BJ (cell line): ENCODE data around the gene MATN1. TPM values are rescaled to one million over a fixed set of nuclear protein-coding genes. Genes with fewer than 3 reads are reported as not detected.

Source experiments
- CTCF ChIA-PET: fragments of 350-600 bp; formaldehyde crosslinking; extraction: SDS; loops from one replicate; lab custom pipeline; 2021; ENCODE audit warnings: antibody characterized with exemption, inconsistent platforms; lab: Yijun Ruan, JAX
- POLR2A ChIA-PET: fragments of 300-600 bp; sonication (Branson Sonifier 250); formaldehyde crosslinking; extraction: SDS; loops from one replicate; lab custom pipeline; 2021; ENCODE audit warnings: antibody characterized with exemption; lab: Charles Lee
- DNase-seq: peaks from one replicate; pipeline ENCODE4 v3.0.0-alpha.2; 2011; ENCODE audit warnings: low read depth
- H3K27me3 ChIP-seq: 2 replicates; pipeline ENCODE4 v1.6.0; 2011; ENCODE audit warnings: low read length; ENCODE audit not compliant: control insufficient read depth, insufficient read depth
- H3K36me3 ChIP-seq: 2 replicates; pipeline ENCODE4 v1.5.1; 2011; ENCODE audit warnings: low read length; ENCODE audit not compliant: control insufficient read depth, insufficient read depth
- H3K4me3 ChIP-seq: 2 replicates; pipeline ENCODE4 v1.5.1; 2011; ENCODE audit warnings: low read depth, mild to moderate bottlenecking, control low read depth, low read length
- CTCF ChIP-seq: IDR thresholded peaks from 2 replicates; pipeline ENCODE4 v1.5.1; 2011; ENCODE audit warnings: low read depth, mild to moderate bottlenecking, control low read depth, inconsistent platforms, low read length, moderate library complexity; ENCODE audit not compliant: insufficient read depth
- polyA plus RNA-seq: library from polyadenylated mRNA; depleted of rRNA; stranded (reverse); fragments of >200 nt; gene quantifications from 2 replicates; pipeline ENCODE4 v1.2.3, GENCODE V29; 2011

MATN1 gene
- polyA plus RNA-seq, 1 experiment, result 0.13 TPM

DNA sequence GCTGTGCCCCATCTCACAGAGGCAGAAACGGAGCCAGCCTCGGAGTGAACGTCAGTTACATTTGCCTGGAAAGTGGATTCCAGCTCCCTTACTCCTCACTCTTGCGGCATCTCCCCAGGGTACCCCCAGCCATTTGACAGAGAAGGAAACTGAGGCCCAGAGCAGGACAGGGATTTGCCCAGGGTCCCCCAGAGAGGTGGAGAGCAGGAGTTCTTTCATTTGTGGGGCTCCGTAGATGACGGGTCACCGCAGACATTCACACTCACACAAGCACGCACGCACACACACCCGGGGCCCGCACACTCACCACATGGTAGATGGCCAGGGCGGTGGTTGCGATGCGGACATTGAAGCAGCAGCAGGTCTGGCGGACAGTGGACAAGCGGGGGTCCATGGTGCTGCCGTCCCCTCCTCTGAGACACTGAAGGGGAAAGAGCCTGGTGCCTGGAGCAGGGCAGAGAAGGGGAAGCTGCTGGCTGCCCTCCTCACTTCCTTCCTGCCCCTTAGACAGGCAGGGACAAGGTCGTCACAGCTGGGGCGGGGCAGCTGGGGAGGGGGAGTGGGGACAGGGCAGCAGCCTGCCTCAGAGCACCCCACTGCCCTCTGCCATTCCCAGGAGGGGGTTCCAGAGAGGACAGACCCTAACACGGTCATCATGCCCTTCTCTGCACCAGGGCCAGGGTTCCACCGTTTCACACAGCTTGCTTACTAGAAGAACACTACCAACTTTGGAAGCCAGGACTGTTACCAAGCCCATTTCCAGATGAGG lies 34.2 kb upstream of the MATN1 start, which contains the start of gene LAPTM5:
Gene LAPTM5, minus strand, starts transcription at position 423 of the 769 bp plus-strand sequence. Its CDS starts 29 bp downstream, at position 394.
- no peak for DNase-seq

DNA sequence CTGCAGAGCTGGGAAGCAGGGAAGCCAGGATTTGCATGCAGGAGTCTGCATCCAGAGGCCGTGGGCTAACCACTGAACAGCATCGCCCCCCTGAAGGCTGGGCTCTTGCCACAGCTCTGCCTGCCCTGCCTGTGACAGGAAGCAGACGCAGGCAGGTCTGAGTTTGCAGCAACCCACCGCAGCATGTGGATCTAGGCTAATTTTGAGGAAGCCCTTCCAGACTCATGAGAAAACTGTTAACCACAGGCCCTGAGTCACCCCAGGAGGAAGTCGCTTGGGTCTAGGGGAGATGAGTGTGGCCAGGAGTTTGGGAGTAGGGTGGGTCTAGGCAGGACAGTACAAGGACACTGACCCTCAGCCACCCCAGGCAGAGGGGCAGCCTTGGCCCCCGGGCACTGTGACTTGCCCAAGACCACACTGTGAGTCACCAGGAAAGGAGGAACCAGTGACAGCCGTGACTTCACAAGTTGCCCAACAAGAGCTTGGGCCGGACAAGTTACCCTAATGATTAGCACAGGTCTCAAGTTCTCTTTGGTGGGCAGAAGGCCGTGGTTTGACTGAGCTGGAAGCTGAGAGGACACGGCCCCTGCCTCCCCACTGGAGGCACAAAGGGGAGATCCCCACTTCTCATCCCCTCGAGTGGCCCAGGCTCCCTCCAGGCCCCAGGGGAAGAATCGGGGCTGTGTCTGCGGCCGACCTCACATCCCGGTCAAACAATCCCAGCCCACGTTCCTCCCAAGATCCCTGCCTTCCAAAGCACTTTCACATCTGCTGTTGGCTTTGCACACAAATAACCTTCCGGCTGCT lies 33.4 kb upstream of the MATN1 start:
- CTCF ChIA-PET, result interaction anchor here (1.1 to 10.3 kb wide), 5 partner anchors 12 to 38 kb away, joined by 3 to 114 read pairs (median 14); no protein-coding TSS in a partner anchor
- no peaks in the 10 kb centered on the region for H3K36me3 ChIP-seq
- no peaks in the 10 kb centered on the region for H3K27me3 ChIP-seq
- POLR2A ChIA-PET, result no interaction called here
- no peak for TF ChIP-seq CTCF
- H3K4me3 ChIP-seq, result no peak overlapping the region
- peak; percentile 73 for DNase-seq

More for the DNA sequence above, 34.2 kb upstream of the MATN1 start, which contains the start of gene LAPTM5:
- ChIA-PET CTCF (interaction anchor here (1.0 to 10.3 kb wide), 5 partner anchors 11 to 154 kb away, joined by 3 to 114 read pairs (median 3); no protein-coding TSS in a partner anchor), POLR2A (no interaction called here)
- no peak for TF ChIP-seq CTCF
- H3K27me3 ChIP-seq, result no peaks in the 10 kb centered on the region
- H3K36me3 ChIP-seq, result no peaks in the 10 kb centered on the region
- H3K4me3 ChIP-seq, result no peak within 1 kb of the TSS

- ChIA-PET CTCF (interaction anchor here (1.1 to 10.3 kb wide), 4 partner anchors 12 to 37 kb away, joined by 3 to 114 read pairs (median 8); no protein-coding TSS in a partner anchor), POLR2A (no interaction called here)
- no peak overlapping the region for H3K4me3 ChIP-seq
- no peak for TF ChIP-seq CTCF
- H3K36me3 ChIP-seq, result no peaks in the 10 kb centered on the region
- DNase-seq, result no peak
- no peaks in the 10 kb centered on the region for H3K27me3 ChIP-seq
These were observed 32.8 kb upstream of the MATN1 start for GRCh38 chr1:30756206-30756544.

DNA sequence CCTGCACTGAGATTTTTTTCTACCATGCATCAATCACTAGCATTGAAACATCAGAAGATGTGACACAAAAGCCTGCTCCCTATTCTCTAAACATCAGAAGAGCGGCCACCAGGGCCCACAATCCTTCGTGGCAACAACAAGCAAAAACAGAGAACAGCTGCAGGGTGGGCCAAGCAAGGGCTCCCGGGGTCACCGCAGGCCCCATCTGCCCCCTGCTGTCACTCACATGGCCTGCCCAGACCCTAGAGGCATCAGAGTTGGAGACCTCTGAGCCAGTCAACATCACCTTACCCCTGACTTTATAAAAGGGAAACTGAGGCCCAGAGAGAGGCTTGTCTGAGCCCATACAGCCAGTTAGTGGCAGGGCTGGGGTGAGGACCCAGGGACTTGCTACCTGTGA lies 32.4 kb upstream of the MATN1 start:
- Histone ChIP-seq H3K27me3 (no peaks in the 10 kb centered on the region), H3K4me3 (no peak overlapping the region), H3K36me3 (no peaks in the 10 kb centered on the region)
- TF ChIP-seq CTCF, result no peak
- POLR2A ChIA-PET, result no interaction called here
- no peak for DNase-seq
- CTCF ChIA-PET, result interaction anchor here (0.6 to 10.3 kb wide), 5 partner anchors 24 to 177 kb away, joined by 3 to 114 read pairs (median 4); no protein-coding TSS in a partner anchor

DNA sequence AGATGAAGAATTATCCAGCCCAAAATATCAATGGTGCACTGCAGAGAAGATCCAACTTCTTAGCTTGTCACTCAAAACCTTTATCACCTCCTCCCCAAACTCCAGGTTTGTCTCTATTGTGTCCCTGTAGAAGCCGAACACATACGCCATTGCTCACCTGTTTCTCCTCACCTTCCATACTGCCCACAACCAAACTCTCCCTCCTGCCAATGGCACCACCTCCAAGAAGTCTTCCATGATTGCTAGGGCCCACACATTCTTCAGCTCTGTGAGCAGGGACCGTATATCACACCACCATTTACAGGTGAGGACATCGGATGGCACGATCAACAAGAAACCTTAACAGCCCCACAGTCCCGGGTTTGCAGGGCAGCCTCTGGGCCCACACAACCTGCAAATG lies 31.9 kb upstream of the MATN1 start:
- Histone ChIP-seq H3K4me3 (no peak overlapping the region), H3K36me3 (no peaks in the 10 kb centered on the region), H3K27me3 (no peaks in the 10 kb centered on the region)
- no peak for DNase-seq
- CTCF ChIA-PET, result interaction anchor here (0.6 to 10.3 kb wide), 5 partner anchors 24 to 177 kb away, joined by 3 to 114 read pairs (median 4); no protein-coding TSS in a partner anchor
- POLR2A ChIA-PET, result no interaction called here
- no peak for TF ChIP-seq CTCF
